ENCODE measurements around the gene TPD52L1.

GRCh38 chr6:125294925-125295324, 141.4 kb downstream of the TPD52L1 start:
- TF ChIP-seq CTCF (IDR thresholded peaks at IDR 0.05; ENCODE audit: poor library complexity) (no peak), EZH2 (IDR thresholded peaks at IDR 0.05; ENCODE audit: borderline replicate concordance) (no peak), EZH2phosphoT487 (IDR thresholded peaks at IDR 0.05; ENCODE audit: low read depth, severe bottlenecking, unreplicated experiment) (no peak)

All from hepatocyte (in vitro differentiated cells).